ENCODE results near the gene BOLA1. TPM values are rescaled to one million over a fixed set of nuclear protein-coding genes. Genes with fewer than 3 reads are reported as not detected.

Gene BOLA1
- total and polyA plus RNA-seq, 2 donors (not counting 3 experiments of a cell fraction or from before 2014, with no cell fraction given) = 10.8 to 12.2 TPM

- no peak overlapping the region for H3K27ac ChIP-seq (ENCODE audit: insufficient read depth, low read depth, low read length)
- peak overlapping the region in 1 of 3 experiments; percentile 88 for H3K4me3 ChIP-seq (replicated peaks in 1 of 3; ENCODE audit: insufficient read depth in 1 of 3, low read depth in 1 of 3, low read length in 3 of 3)
- no peaks in the 10 kb centered on the region for H4K20me1 ChIP-seq (replicated peaks; ENCODE audit: control insufficient read depth, extremely low read depth, insufficient read depth, low read length)
- dilution Hi-C loops (cut with MboI; ENCODE audit: extremely low pct_ligation_motif_present, low sequenced_read_pairs) = no loop called here
- H3K4me1 ChIP-seq (ENCODE audit: control insufficient read depth, extremely low read depth, insufficient read depth, low read length) = peaks cover 22% of the 10 kb centered on the region
- TF ChIP-seq CTCF (IDR thresholded peaks at IDR 0.05; ENCODE audit: extremely low read depth in 1 of 2, insufficient read depth in 1 of 2, low read depth in 1 of 2, low read length in 2 of 2) = no peak
- no peak for TF ChIP-seq MAX (IDR thresholded peaks at IDR 0.05; ENCODE audit: insufficient read depth, insufficient read length)
- TF ChIP-seq JUN (IDR thresholded peaks at IDR 0.05; ENCODE audit: borderline replicate concordance, insufficient read depth, insufficient read length, low read depth) = no peak
- TF ChIP-seq POLR2AphosphoS5 (IDR thresholded peaks at IDR 0.05; ENCODE audit: insufficient read depth, low read depth, low read length) = no peak
- no peak for TF ChIP-seq FOS (IDR thresholded peaks at IDR 0.05; ENCODE audit: borderline replicate concordance, insufficient read depth, low read length)
- no peak for TF ChIP-seq EZH2 (IDR thresholded peaks at IDR 0.05; ENCODE audit: borderline replicate concordance, low read depth, low read length, severe bottlenecking)
- no peak for TF ChIP-seq GATA2 (IDR thresholded peaks at IDR 0.05; ENCODE audit: insufficient read depth, insufficient read length, low read depth, low read length)
- no peak for TF ChIP-seq MYC (IDR thresholded peaks at IDR 0.05; ENCODE audit: low read depth, low read length)
- TF ChIP-seq POLR2A (IDR thresholded peaks at IDR 0.05; ENCODE audit: low read depth, low read length) = no peak
- ChIA-PET POLR2A (no interaction called here), CTCF (no interaction called here)
- H2AFZ ChIP-seq (ENCODE audit: low read depth, low read length) = no peak overlapping the region
- H3K4me2 ChIP-seq (ENCODE audit: insufficient read depth, low read length) = peak overlapping the region; percentile 84
- H3K9me1 ChIP-seq (replicated peaks; ENCODE audit: control insufficient read depth, extremely low read depth, insufficient read depth, low read length) = no peaks in the 10 kb centered on the region
- H3K36me3 ChIP-seq (ENCODE audit: control insufficient read depth in 2 of 2, extremely low read depth in 1 of 2, insufficient read depth in 2 of 2, low read length in 2 of 2) = peaks cover 21 to 26% of the 10 kb centered on the region in 2 experiments
- FAIRE-seq (no peak), DNase-seq (ENCODE audit: low read depth, low spot score) (no peak)
- peaks cover 30% of the 10 kb centered on the region for H3K79me2 ChIP-seq (ENCODE audit: control insufficient read depth, insufficient read depth, low read length)
- intact Hi-C loops (cut with micrococcal nuclease) = no loop called here
- H3K9me3 ChIP-seq (replicated peaks; ENCODE audit: control insufficient read depth, insufficient read depth, low read length) = no peaks in the 10 kb centered on the region
- no peaks in the 10 kb centered on the region for H3K27me3 ChIP-seq (ENCODE audit: control insufficient read depth in 2 of 2, insufficient read depth in 2 of 2, low read length in 2 of 2)
- no TSS peak for BruUV-seq (replicated peaks)
- H3K9ac ChIP-seq (replicated peaks; ENCODE audit: extremely low read depth, insufficient read depth, low read length) = no peak overlapping the region
Measured at GRCh38 chr1:149926296-149926695, 26.9 kb downstream of the BOLA1 start.

All from endothelial cell of umbilical vein (primary cell).